Posterior vena cava (tissue), 2 donors: ENCODE results near the gene IQCH. TPM values are rescaled to one million over a fixed set of nuclear protein-coding genes. Genes with fewer than 3 reads are reported as not detected.

Experiments used
- DNase-seq: peaks from one replicate; pipeline ENCODE4 v3.0.0-alpha.2; 2020; ENCODE audit warnings: low spot score
- intact Hi-C, 2 donors: fragments of 100-400 bp; cut with DNase I; formaldehyde crosslinking; loops; one replicate each; pipeline versions ENCODE4 v1.14.1 to v1.14.2; 2022 to 2023
- total RNA-seq, 2 donors: library from RNA; stranded (reverse); fragmentation: NEBNext Ultra II Directional; extraction: Animal tissue kit (Norgen Biotek cat#: 25700); gene quantifications; one replicate each; pipeline ENCODE4 v1.2.1, GENCODE V29; 2021
- donor health status: DM: yes; HTN: yes; CAD: no.
- donor health status: DM: yes; HTN: yes; CAD: no.

The IQCH gene
- total RNA-seq, 2 donors from 2014 or later: 1.2 to 2.3 TPM

GRCh38 chr15:67461735-67462134, 207.1 kb downstream of the IQCH start:
- intact Hi-C loops: no loop called here
- no peak for DNase-seq

- DNase-seq: no peak
- intact Hi-C loops: no loop called here
These were observed 208.3 kb downstream of the IQCH start for GRCh38 chr15:67462875-67463274.

GRCh38 chr15:67463488-67463887, 208.9 kb downstream of the IQCH start:
- intact Hi-C loops: no loop called here
- DNase-seq: no peak

- DNase-seq: no peak
- intact Hi-C loops: no loop called here
These were observed 210.8 kb downstream of the IQCH start for GRCh38 chr15:67465196-67465952.

GRCh38 chr15:67468416-67468815, 213.8 kb downstream of the IQCH start:
- no peak for DNase-seq
- intact Hi-C loops: no loop called here

- no peak for DNase-seq
- intact Hi-C loops: no loop called here
These were observed 215.1 kb downstream of the IQCH start for GRCh38 chr15:67469680-67470079.

- intact Hi-C loops: no loop called here
- no peak for DNase-seq
These were observed 218.4 kb downstream of the IQCH start for GRCh38 chr15:67472957-67473356.

GRCh38 chr15:67474405-67475110, 220.0 kb downstream of the IQCH start:
- DNase-seq: no peak
- intact Hi-C loops: loop anchor here in 1 of 2 donors (1.0 kb wide), 1 partner anchor 15 kb away; no protein-coding TSS in a partner anchor

- DNase-seq: no peak
- intact Hi-C loops: no loop called here
These were observed 225.4 kb downstream of the IQCH start for GRCh38 chr15:67479781-67480505.

GRCh38 chr15:67480741-67481140, 226.2 kb downstream of the IQCH start:
- intact Hi-C loops: no loop called here

GRCh38 chr15:67481680-67482079, 227.1 kb downstream of the IQCH start:
- intact Hi-C loops: no loop called here

More at GRCh38 chr15:67480741-67481140, 226.2 kb downstream of the IQCH start:
- DNase-seq: no peak

GRCh38 chr15:67495585-67495984, 241.0 kb downstream of the IQCH start:
- intact Hi-C loops: loop anchor here in 1 of 2 donors (10.0 kb wide), 1 partner anchor 339 kb away; no protein-coding TSS in a partner anchor

More at GRCh38 chr15:67481680-67482079, 227.1 kb downstream of the IQCH start:
- no peak for DNase-seq

GRCh38 chr15:67501177-67501835, 246.7 kb downstream of the IQCH start:
- no peak for DNase-seq
- intact Hi-C loops: no loop called here

More at GRCh38 chr15:67495585-67495984, 241.0 kb downstream of the IQCH start:
- no peak for DNase-seq

GRCh38 chr15:67501836-67502461, 247.4 kb downstream of the IQCH start:
- intact Hi-C loops: no loop called here
- no peak for DNase-seq

- intact Hi-C loops: no loop called here
- no peak for DNase-seq
These were observed 249.5 kb downstream of the IQCH start for GRCh38 chr15:67504056-67504455.

- intact Hi-C loops: no loop called here
These were observed 250.2 kb downstream of the IQCH start for GRCh38 chr15:67504796-67505195.

GRCh38 chr15:67505675-67506572, 251.3 kb downstream of the IQCH start:
- intact Hi-C loops: no loop called here
- DNase-seq: no peak

More at GRCh38 chr15:67504796-67505195, 250.2 kb downstream of the IQCH start:
- no peak for DNase-seq
